Neural cell (in vitro differentiated cells): ENCODE results near the gene PTGIR.

ENCODE experiments used
- EP300 ChIP-seq: fragments of 450-650 bp; conservative IDR thresholded peaks from 2 replicates; pipeline ENCODE4 v1.6.1; 2014; ENCODE audit warnings: antibody characterized with exemption, mild to moderate bottlenecking, moderate library complexity; ENCODE audit not compliant: poor library complexity, severe bottlenecking
- EZH2 ChIP-seq: fragments of 200-600, 300-800 bp; shearing (Covaris generic), sonication (generic); IDR thresholded peaks from 2 replicates; pipeline ENCODE4 v1.6.1; 2014; ENCODE audit warnings: antibody characterized with exemption, low read length, borderline replicate concordance, mild to moderate bottlenecking; ENCODE audit not compliant: insufficient read depth, poor library complexity, severe bottlenecking
- MXI1 ChIP-seq: fragments of 450-650 bp; conservative IDR thresholded peaks from 2 replicates; pipeline ENCODE4 v1.6.1; 2014; ENCODE audit warnings: antibody characterized with exemption, mild to moderate bottlenecking; ENCODE audit not compliant: poor library complexity, severe bottlenecking
- POLR2AphosphoS5 ChIP-seq: IDR thresholded peaks from 2 replicates; pipeline ENCODE4 v1.6.1; 2012
- RAD21 ChIP-seq: fragments of 450-650 bp; conservative IDR thresholded peaks from 2 replicates; pipeline ENCODE4 v1.6.1; 2014; ENCODE audit warnings: antibody characterized with exemption, mild to moderate bottlenecking, moderate library complexity
- SMC3 ChIP-seq: fragments of 450-650 bp; conservative IDR thresholded peaks from 2 replicates; pipeline ENCODE4 v1.6.1; 2014; ENCODE audit warnings: antibody characterized with exemption, mild to moderate bottlenecking, moderate library complexity; ENCODE audit not compliant: poor library complexity
- TF ChIP-seq, protein P1 (sequence below): fragments of 450-650 bp; IDR thresholded peaks from 2 replicates; pipeline ENCODE4 v1.5.1; 2014; ENCODE audit warnings: antibody characterized with exemption, mild to moderate bottlenecking, moderate library complexity; ENCODE audit not compliant: poor library complexity, severe bottlenecking
- TF ChIP-seq, protein P2 (sequence below): IDR thresholded peaks from 2 replicates; pipeline ENCODE4 v1.6.1; 2012; ENCODE audit warnings: borderline replicate concordance

DNA sequence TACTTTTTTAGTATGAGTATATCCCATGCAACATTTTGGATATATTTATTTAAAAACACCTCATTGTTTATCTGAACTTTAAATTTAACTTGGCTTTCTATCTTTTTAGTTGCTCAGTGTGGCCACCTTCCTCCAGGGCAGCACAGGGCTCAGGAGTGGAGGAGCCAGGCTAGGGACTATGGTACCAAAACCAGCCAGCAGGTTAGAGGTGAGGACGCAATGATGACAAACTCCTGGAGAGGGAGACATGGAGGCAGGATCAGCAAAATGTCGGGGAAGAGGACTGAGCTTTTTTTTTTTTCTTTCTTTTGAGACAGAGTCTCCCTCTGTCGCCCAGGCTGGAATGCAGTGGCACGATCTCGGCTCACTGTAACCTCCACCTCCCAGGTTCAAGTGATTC, 53.4 kb downstream of the PTGIR start:
- TF ChIP-seq, protein P1, sequence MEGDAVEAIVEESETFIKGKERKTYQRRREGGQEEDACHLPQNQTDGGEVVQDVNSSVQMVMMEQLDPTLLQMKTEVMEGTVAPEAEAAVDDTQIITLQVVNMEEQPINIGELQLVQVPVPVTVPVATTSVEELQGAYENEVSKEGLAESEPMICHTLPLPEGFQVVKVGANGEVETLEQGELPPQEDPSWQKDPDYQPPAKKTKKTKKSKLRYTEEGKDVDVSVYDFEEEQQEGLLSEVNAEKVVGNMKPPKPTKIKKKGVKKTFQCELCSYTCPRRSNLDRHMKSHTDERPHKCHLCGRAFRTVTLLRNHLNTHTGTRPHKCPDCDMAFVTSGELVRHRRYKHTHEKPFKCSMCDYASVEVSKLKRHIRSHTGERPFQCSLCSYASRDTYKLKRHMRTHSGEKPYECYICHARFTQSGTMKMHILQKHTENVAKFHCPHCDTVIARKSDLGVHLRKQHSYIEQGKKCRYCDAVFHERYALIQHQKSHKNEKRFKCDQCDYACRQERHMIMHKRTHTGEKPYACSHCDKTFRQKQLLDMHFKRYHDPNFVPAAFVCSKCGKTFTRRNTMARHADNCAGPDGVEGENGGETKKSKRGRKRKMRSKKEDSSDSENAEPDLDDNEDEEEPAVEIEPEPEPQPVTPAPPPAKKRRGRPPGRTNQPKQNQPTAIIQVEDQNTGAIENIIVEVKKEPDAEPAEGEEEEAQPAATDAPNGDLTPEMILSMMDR: peak; percentile 27
- TF ChIP-seq, protein P2, sequence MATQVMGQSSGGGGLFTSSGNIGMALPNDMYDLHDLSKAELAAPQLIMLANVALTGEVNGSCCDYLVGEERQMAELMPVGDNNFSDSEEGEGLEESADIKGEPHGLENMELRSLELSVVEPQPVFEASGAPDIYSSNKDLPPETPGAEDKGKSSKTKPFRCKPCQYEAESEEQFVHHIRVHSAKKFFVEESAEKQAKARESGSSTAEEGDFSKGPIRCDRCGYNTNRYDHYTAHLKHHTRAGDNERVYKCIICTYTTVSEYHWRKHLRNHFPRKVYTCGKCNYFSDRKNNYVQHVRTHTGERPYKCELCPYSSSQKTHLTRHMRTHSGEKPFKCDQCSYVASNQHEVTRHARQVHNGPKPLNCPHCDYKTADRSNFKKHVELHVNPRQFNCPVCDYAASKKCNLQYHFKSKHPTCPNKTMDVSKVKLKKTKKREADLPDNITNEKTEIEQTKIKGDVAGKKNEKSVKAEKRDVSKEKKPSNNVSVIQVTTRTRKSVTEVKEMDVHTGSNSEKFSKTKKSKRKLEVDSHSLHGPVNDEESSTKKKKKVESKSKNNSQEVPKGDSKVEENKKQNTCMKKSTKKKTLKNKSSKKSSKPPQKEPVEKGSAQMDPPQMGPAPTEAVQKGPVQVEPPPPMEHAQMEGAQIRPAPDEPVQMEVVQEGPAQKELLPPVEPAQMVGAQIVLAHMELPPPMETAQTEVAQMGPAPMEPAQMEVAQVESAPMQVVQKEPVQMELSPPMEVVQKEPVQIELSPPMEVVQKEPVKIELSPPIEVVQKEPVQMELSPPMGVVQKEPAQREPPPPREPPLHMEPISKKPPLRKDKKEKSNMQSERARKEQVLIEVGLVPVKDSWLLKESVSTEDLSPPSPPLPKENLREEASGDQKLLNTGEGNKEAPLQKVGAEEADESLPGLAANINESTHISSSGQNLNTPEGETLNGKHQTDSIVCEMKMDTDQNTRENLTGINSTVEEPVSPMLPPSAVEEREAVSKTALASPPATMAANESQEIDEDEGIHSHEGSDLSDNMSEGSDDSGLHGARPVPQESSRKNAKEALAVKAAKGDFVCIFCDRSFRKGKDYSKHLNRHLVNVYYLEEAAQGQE: no peak
- no peak for TF ChIP-seq EP300
- TF ChIP-seq POLR2AphosphoS5: no peak
- no peak for TF ChIP-seq EZH2
- TF ChIP-seq SMC3: no peak
- no peak for TF ChIP-seq RAD21
- TF ChIP-seq MXI1: no peak
